Measurements from ENCODE around the gene CDH23. TPM values are rescaled to one million over a fixed set of nuclear protein-coding genes. Genes with fewer than 3 reads are reported as not detected.

CDH23 gene
- total and polyA plus RNA-seq, 2 experiments from 2014 or later, result 0.08 TPM; not detected in 1

- Histone ChIP-seq H3K4me2 (ENCODE audit: unreplicated experiment) (no peak overlapping the region), H3K9me3 (ENCODE audit: low read depth) (no peaks in the 10 kb centered on the region), H3F3A (ENCODE audit: insufficient read depth) (no peaks in the 10 kb centered on the region), H4K20me1 (ENCODE audit: insufficient read depth) (no peaks in the 10 kb centered on the region), H3K79me2 (ENCODE audit: insufficient read depth) (no peaks in the 10 kb centered on the region), H3K9me2 (ENCODE audit: insufficient read depth) (no peaks in the 10 kb centered on the region), H3K4me1 (ENCODE audit: insufficient read depth) (no peaks in the 10 kb centered on the region), H3K4me3 (no peak overlapping the region), H3K9ac (no peak overlapping the region), H3K27ac (no peak overlapping the region), H3K36me3 (ENCODE audit: low read depth) (no peaks in the 10 kb centered on the region), H2AFZ (no peak overlapping the region), H3K27me3 (replicated peaks; ENCODE audit: insufficient read depth) (peaks cover 22% of the 10 kb centered on the region)
- WGBS, 2 experiments (ENCODE audit: low coverage in 1 of 2, low lambda C conversion rate in 2 of 2, missing lambda C conversion rate in 2 of 2), result 62 to 67% methylated on average over 7 of the region's 7 CpGs
- TF ChIP-seq EZH2 (IDR thresholded peaks at IDR 0.05; ENCODE audit: insufficient read depth, poor library complexity, severe bottlenecking), result no peak
- TF ChIP-seq EZH2phosphoT487 (IDR thresholded peaks at IDR 0.05; ENCODE audit: insufficient read depth, low read depth), result no peak
- DNase-seq, result no peak
- in situ Hi-C loops (cut with MboI), result no loop called here
Observed at GRCh38 chr10:71467161-71467560, 70.4 kb downstream of the CDH23 start.

GRCh38 chr10:71467569-71468362 lies 71.0 kb downstream of the CDH23 start:
- Histone ChIP-seq H3K9me3 (ENCODE audit: low read depth) (no peaks in the 10 kb centered on the region), H3K27ac (no peak overlapping the region), H3F3A (ENCODE audit: insufficient read depth) (no peaks in the 10 kb centered on the region), H3K9me2 (ENCODE audit: insufficient read depth) (no peaks in the 10 kb centered on the region), H4K20me1 (ENCODE audit: insufficient read depth) (no peaks in the 10 kb centered on the region), H3K4me1 (ENCODE audit: insufficient read depth) (no peaks in the 10 kb centered on the region), H3K27me3 (replicated peaks; ENCODE audit: insufficient read depth) (peaks cover 16% of the 10 kb centered on the region), H3K9ac (no peak overlapping the region), H3K79me2 (ENCODE audit: insufficient read depth) (no peaks in the 10 kb centered on the region), H3K4me3 (no peak overlapping the region), H3K4me2 (ENCODE audit: unreplicated experiment) (no peak overlapping the region), H2AFZ (no peak overlapping the region), H3K36me3 (ENCODE audit: low read depth) (no peaks in the 10 kb centered on the region)
- in situ Hi-C loops (cut with MboI), result no loop called here
- TF ChIP-seq EZH2phosphoT487 (IDR thresholded peaks at IDR 0.05; ENCODE audit: insufficient read depth, low read depth), result no peak
- no peak for TF ChIP-seq EZH2 (IDR thresholded peaks at IDR 0.05; ENCODE audit: insufficient read depth, poor library complexity, severe bottlenecking)
- 63 to 71% methylated on average over 9 of the region's 9 CpGs for WGBS, 2 experiments (ENCODE audit: low coverage in 1 of 2, low lambda C conversion rate in 2 of 2, missing lambda C conversion rate in 2 of 2)
- no peak for DNase-seq

GRCh38 chr10:71468363-71469094 lies 71.8 kb downstream of the CDH23 start:
- Histone ChIP-seq H4K20me1 (ENCODE audit: insufficient read depth) (no peaks in the 10 kb centered on the region), H3K4me2 (ENCODE audit: unreplicated experiment) (no peak overlapping the region), H3K36me3 (ENCODE audit: low read depth) (no peaks in the 10 kb centered on the region), H3K9me3 (ENCODE audit: low read depth) (no peaks in the 10 kb centered on the region), H2AFZ (no peak overlapping the region), H3K9me2 (ENCODE audit: insufficient read depth) (no peaks in the 10 kb centered on the region), H3K4me1 (ENCODE audit: insufficient read depth) (no peaks in the 10 kb centered on the region), H3K79me2 (ENCODE audit: insufficient read depth) (no peaks in the 10 kb centered on the region), H3K9ac (no peak overlapping the region), H3K4me3 (no peak overlapping the region), H3F3A (ENCODE audit: insufficient read depth) (no peaks in the 10 kb centered on the region), H3K27ac (no peak overlapping the region), H3K27me3 (replicated peaks; ENCODE audit: insufficient read depth) (peaks cover 13% of the 10 kb centered on the region)
- in situ Hi-C loops (cut with MboI), result no loop called here
- no peak for TF ChIP-seq EZH2phosphoT487 (IDR thresholded peaks at IDR 0.05; ENCODE audit: insufficient read depth, low read depth)
- no peak for DNase-seq
- WGBS, 2 experiments (ENCODE audit: low coverage in 1 of 2, low lambda C conversion rate in 2 of 2, missing lambda C conversion rate in 2 of 2), result 50 to 51% methylated on average over 9 of the region's 9 CpGs

GRCh38 chr10:71471006-71471405 lies 74.3 kb downstream of the CDH23 start:
- Histone ChIP-seq H3K79me2 (ENCODE audit: insufficient read depth) (no peaks in the 10 kb centered on the region), H3K36me3 (ENCODE audit: low read depth) (no peaks in the 10 kb centered on the region), H3K27me3 (replicated peaks; ENCODE audit: insufficient read depth) (peaks cover 18% of the 10 kb centered on the region), H3K27ac (no peak overlapping the region), H4K20me1 (ENCODE audit: insufficient read depth) (no peaks in the 10 kb centered on the region), H3F3A (ENCODE audit: insufficient read depth) (no peaks in the 10 kb centered on the region), H3K4me3 (no peak overlapping the region), H3K9me3 (ENCODE audit: low read depth) (no peaks in the 10 kb centered on the region), H3K9ac (no peak overlapping the region), H2AFZ (no peak overlapping the region), H3K9me2 (ENCODE audit: insufficient read depth) (no peaks in the 10 kb centered on the region), H3K4me2 (ENCODE audit: unreplicated experiment) (no peak overlapping the region), H3K4me1 (ENCODE audit: insufficient read depth) (no peaks in the 10 kb centered on the region)
- DNase-seq, result no peak
- TF ChIP-seq EZH2 (IDR thresholded peaks at IDR 0.05; ENCODE audit: insufficient read depth, poor library complexity, severe bottlenecking) (no peak), EZH2phosphoT487 (IDR thresholded peaks at IDR 0.05; ENCODE audit: insufficient read depth, low read depth) (no peak)
- in situ Hi-C loops (cut with MboI), result no loop called here
- WGBS, 2 experiments (ENCODE audit: low coverage in 1 of 2, low lambda C conversion rate in 2 of 2, missing lambda C conversion rate in 2 of 2), result 79 to 82% methylated on average over 9 of the region's 9 CpGs

All from GM23248 (cell line).